GM18858 (cell line): ENCODE results near the gene PGLYRP2.
A peak's percentile ranks its signal among the peaks of the same experiment; 100 is the strongest.

Experiments used
- ATAC-seq: cut with Tn5 transposase; IDR thresholded peaks from one replicate; pipeline ENCODE4 v1.9.1; 2021; ENCODE audit not compliant: unreplicated experiment

The PGLYRP2 gene

GRCh38 chr19:15442142-15442920 is 37.0 kb downstream of the PGLYRP2 start:
- no peak for ATAC-seq

DNA sequence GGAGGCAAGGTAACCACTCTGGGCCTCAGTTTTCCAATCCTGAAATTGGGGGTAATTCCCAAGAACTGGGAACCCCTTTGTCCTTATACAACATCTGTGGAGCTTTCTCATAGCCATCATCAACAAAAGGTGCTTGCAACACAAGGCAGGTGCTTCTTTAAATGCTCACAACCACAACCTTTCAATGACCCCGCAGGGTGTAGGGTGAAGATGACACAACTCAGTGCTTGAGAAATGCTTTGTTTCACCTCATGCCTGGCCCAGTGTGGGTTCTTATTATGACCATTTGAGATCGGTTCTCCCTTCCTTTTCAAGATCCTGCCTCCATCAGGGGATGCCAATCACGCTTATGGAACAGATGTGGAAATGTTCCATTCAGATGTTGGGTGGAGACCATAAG is 38.0 kb downstream of the PGLYRP2 start:
- no peak for ATAC-seq

DNA sequence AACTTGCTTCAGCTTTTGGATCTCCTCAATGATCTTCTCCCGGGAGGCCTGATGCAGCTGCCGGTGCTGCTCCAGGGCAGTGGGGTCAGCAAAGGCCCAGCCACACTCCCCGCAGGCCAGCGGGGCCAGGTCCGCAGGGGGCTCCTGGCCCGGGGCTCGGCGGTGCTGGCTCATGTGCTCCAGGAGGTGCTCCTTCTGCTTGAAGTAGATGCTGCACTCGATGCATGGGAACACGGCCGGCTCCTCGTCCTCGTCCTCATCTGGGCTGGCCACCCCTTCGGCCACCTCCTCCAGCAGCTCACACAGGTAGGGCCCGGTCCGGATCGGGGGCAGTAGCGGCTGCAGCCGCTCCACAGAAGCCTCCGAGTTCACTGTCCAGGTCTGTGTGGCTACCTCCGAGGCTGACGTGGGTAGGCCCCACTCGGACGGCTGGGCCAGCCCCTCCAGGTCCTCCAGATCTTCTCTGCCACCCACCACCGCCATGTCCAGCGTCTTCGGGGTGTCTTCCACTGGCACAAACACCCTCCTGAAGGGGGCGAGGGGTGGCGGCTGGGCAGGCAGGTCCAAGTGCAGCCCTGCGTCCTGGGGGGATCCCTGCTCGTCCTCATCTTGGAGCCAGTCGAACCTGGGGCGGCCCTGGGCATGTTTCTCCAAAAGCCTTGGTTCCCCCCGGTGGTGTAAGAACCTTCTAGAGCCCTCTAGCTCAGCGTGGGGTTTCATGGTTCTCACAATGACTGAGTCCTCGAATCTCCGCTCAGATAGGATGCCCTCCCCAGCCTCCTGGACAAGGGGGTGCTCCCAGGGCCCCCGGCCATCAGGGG is 39.3 kb downstream of the PGLYRP2 start:
- ATAC-seq, result no peak

DNA sequence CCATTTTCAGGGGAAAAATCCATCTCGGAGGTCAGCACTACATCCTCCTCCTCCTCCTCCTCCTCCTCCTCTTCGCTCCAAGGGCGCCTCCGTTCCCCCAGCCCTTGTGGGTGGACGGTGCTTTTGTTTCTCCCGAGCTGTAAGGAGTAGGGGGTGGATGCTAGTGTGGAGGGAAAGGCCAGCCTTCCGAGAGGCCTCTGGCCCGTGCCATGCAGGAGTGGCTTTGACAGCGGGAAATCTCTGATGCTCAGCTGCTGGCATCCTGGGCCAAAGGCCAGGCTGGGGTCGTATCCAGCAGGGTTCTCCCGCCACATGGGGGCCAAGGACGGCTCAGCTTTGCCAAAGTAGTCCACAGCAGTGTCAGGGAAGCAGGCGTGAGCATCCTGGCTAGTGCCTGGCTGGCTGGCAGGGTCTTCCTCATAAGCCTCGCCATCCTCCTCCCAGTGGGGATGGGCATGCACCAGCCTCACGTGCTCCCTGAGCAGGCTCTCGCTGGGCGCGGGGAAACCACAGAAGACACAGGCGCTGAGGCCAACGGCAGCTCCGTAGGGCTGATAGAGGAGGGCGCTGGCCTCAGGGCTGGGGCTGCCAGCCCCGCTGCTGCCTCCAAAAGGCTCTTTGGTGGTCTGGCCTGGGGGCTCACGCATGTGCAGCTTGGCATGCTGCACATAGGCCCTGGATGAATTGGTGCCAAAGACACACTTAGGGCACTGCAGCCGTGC is 40.1 kb downstream of the PGLYRP2 start:
- no peak for ATAC-seq

DNA sequence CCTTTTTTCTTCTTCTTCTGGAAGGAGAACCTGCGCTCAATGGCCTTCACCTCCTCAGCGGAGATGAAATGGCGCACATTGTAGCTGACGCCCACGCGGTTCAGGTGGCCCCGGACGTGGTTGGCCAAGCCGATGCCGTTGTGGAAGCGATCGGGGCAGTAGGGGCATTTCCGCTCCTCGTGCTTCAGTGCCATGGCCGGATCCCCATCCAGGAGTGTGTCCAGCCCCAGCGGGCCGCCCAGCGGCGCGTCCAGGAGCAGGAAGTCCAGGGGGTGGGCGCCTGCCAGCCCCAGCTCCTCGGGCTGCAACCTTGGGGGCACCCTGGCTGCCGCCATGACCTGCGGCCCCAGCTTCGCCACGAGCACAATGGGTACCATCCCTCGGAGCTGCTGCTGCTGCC is 40.7 kb downstream of the PGLYRP2 start:
- ATAC-seq, result no peak

DNA sequence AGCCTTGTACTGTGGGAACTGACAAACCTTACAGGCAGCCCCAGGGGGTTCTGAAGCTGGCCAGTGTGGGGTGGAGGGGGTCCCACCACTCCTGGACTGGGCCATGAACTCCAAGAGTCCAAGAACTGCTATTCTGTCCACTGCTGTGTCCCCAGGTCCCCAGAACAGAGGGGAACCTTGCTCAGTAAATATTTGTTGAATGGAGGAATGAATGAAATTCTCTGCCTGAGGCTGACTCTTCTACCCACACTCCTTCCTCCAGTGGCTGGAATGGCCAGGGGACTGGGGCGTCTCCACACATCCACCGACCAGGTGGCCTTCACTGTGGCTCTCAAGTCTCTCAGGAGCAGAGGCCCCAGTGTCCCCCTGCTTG is 41.2 kb downstream of the PGLYRP2 start:
- ATAC-seq, result no peak

GRCh38 chr19:15437355-15438123 is 41.8 kb downstream of the PGLYRP2 start:
- ATAC-seq, result no peak

DNA sequence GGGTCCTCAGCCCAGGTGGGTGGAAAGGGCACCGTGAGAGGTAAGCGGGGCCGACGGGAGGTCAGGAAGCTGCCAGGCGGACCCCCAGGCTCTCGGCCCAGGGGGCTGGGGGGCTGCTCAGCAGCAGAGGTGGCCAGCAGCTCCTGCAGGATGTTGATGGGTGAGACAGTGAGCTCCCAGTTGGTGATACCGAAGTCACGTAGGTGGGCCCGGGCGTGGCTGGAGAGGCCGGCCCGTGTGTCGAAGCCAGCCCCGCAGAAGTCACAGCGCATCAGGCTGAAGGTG is 42.5 kb downstream of the PGLYRP2 start:
- no peak for ATAC-seq

GRCh38 chr19:15436012-15436825 is 43.1 kb downstream of the PGLYRP2 start:
- ATAC-seq, result no peak

DNA sequence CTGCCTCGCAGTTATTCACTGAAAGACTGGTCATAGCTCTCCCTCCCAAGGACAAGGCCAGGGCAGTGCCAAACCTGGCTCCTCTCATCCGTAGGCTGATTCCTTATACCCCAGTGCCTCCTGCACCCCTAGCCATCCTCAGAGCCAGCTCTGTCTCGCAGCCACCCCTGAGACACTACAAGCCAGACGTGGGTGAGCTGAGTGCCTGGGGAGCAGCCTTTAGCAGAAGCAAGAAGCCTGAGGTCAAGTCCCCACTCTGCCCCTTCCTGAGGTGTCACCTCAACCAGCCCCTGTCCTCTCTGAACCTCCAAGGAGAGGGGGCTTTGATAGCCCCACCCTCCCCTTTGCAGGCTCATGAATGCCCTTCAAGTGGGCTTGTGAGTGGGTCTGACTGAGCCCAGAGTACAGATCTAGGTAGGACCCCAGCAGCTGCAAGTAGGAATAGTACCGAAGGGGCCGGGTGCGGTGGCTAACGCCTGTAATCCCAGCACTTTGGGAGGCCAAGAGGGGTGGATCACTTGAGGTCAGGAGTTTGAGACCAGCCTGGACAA is 45.7 kb downstream of the PGLYRP2 start:
- ATAC-seq, result no peak

GRCh38 chr19:15432629-15433518 is 46.4 kb downstream of the PGLYRP2 start:
- peak; percentile 51 for ATAC-seq

- ATAC-seq, result no peak
Observed at GRCh38 chr19:15432018-15432494, 47.2 kb downstream of the PGLYRP2 start.

GRCh38 chr19:15431396-15432017 is 47.8 kb downstream of the PGLYRP2 start:
- no peak for ATAC-seq

GRCh38 chr19:15430526-15431120 is 48.7 kb downstream of the PGLYRP2 start:
- ATAC-seq, result no peak

DNA sequence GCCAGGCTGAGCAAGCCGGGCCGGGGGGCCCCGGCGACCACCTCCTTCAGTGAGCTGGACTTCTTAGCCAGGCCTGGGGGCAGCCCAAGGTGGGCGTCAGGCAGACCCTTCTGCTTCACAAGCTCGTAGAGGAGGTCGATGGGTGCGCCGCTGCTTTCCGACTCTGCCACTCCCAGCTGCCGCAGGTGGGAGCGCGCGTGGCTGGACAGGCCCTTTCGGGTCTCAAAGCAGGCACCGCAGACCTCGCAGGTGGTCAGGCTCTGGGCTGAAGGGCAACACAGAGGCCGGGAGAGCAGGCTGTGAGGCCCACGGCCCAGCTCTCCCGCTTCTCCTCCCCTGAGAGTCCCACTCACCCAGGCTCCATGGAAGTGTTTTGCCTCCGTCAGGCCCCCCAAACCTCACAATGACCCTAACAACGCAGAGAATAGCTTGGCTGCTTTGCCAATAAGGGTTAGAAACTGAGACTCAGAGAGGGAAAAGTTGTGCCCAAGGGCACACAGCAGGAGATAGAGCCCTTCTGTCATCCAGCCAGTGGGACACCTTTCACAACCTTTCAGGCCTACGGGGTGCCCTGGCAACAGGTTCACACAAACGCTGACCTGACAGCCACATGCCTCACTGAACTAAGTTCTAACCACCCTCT is 49.4 kb downstream of the PGLYRP2 start:
- no peak for ATAC-seq

- ATAC-seq, result no peak
Observed at GRCh38 chr19:15428956-15429824, 50.1 kb downstream of the PGLYRP2 start.
